SW 1271 (cell line): ENCODE results near the gene FKBP11.

Experiments
- DNase-seq, 2 experiments: peaks; one replicate each; lab custom pipeline; 2025; lab: John Stamatoyannopoulos, UW

The FKBP11 gene

DNA sequence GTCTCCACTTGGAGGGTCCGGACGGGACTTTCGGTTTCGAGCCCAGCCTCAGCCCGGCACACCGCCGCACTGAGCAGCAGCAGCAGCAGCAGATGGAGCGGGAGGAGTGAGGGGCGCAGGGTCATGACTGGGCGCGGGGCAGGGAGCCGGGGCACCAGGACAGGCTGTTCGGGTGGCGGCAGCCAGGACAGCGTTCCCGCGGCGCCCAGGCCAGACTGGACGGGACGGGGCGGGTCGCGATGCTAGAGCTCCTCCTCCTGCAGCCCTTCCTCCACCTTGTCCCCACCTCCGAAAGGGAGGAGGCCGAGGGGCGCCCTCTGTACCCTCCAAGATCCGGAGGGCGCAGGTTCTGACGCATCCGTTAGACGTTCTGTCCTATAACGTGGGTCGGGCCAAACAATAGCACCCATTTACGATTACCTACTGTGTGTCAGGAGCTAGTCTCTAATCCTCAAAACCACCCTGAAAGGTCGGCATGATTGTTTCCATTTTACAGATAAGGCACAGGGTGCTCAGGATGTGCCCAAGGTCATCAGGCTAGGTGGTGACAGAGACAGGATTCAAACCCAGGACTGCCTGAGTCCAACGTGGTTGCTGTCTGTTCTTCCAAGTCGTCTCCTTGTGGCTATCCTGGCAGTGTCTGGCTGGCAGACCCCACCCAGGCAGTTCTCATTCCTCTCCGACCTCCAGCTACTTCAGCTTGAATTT lies at the start of gene FKBP11:
Gene FKBP11, minus strand, starts transcription at position 189 of the 708 bp plus-strand sequence. Its CDS starts 64 bp downstream, at position 125.
- DNase-seq, result peak in 1 of 2 experiments; percentile 55

DNA sequence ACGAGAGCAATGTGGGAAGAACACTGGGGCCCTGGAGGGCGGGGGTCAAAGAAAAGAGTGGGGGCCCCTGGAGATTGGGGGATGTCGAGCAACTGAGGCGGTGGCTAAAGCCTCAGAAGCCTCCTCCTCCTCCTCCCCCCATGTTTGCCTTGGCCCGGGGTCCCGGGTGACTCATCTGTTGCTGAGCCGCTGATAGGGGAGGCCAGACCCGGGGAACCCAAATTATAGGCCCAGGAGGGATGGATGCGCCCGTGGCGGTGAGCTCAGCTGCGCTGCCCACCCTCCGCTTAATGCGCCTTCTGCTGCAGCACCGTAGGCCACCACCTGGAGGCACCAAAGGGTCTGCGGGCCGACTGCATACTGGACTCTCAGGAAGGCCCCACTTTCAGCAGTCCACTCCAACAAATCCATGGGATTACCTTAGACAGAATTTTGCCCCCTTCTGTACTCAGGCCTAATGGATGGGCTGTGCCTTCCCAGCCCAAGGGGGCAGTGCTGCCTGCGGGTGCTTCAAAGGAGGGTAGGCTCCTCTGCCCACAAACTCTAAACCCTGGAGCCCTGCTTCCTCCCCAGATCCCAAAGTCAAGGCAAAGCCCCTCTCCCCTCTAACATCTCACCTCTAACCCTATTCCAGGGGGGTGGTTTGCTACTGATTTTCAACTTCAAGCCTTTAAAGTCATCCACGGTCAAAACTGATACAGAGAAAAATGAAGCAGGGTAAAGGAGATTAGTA lies 48.8 kb upstream of the FKBP11 start:
- DNase-seq, result no peak

DNA sequence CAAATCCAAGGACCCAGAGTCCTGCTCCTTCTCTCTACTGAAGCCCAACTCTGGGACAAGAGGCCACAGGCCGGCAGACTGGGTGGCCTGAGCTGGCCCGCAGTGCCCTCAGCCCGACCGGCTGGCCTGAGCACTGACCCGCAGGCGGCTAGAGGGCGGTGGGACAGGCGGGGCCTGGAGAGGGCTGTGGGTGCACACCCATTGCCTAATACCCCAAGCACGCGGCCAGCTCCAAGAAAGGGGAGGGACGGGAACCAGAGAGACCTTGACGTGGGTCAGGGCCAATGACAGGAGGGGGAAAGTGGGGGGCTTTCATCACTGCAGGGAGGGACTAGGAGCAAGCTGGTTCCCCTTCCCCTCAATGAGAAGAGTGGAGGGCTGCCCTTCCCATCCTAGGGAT lies 48.2 kb upstream of the FKBP11 start:
- no peak for DNase-seq

DNA sequence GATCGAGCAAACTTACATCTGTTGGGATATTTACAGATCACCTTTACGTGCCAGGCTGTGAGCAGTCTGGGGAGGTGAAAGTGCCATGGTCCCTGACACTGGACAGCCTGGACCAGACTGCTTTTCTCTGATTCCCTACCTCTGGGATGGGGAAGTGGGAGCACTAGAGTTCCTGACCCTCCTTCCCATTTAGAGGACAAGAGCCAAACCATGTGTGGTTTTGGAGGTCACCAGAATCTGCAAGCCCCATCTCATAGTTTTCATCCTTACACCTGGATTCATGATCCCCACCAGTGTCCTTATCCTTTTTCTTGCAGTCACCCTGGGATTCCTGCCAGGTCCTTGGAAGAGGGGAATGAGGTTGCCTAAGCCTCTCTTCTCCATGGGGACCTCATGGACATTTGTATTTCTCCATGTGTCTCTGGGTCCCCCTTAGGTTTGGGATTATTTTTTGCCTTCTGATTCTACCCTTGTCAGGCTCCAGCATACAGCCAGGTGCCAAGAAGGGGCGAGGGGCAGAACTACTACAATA lies 47.7 kb upstream of the FKBP11 start:
- DNase-seq, result no peak

DNA sequence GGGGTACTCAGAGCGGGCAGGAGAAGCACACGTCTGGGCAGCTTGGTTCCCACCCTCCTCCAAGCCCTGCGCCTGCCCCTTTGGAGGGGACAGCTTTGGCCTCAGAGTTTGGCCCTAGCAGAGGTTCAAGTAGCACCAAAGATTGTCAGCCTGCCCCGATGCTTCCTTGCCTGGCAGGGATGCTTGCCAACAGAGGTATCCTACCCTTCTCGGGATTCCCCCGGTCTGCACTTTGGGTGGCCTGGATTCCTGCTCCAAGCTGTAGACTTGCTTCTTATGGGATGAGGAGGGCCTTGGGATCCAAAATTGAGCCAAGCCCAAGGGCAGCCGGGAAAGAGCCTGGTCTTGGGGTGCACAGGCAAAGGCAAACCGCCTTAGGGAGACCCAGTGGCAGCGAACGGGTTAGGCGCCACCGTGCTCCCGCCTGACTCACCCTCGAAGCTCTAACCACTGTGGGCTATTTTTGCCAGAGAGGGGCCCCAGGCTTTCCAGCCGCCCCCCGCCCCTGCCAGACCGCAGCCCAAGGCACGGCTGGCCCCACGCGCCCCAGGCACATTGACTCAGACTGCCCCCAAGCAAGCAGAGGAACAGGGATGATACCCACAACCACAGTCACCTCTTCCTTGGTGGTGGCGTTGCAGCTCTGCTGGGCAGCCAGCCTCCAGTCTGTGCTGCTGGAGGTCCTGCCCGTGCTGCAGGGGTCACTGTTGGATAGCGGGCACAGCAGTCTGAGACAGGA lies 47.1 kb upstream of the FKBP11 start:
- no peak for DNase-seq

DNA sequence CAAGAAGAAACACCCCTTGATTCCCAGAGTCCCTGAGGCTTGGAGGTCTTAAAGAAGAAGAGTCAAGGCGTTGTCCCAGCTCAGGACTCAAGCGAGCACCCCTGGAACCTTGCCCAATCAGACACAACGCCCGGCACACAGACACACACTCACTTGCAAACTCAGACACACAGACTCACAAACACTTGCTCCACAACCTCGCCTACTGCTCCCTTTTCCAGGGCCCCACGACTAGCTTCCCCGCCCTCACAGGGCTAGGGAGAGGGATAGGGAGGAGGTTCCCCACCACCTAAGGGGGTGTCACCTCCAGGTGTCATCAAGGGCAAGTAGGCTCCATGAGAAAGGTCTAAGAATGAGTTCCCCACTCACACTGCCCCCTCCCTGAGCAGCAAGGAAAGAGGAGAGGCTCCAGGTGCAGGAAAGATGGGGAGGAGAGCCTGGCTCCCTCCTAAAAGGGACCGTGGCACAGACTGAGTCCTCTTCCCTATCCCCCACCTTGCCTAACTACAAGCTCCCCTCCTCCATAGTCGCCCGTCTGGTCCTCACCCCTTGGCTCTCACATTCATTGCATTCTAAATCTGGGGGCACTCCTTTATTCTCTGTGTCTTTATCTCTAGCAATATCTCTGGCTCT lies 45.5 kb upstream of the FKBP11 start:
- no peak for DNase-seq

DNA sequence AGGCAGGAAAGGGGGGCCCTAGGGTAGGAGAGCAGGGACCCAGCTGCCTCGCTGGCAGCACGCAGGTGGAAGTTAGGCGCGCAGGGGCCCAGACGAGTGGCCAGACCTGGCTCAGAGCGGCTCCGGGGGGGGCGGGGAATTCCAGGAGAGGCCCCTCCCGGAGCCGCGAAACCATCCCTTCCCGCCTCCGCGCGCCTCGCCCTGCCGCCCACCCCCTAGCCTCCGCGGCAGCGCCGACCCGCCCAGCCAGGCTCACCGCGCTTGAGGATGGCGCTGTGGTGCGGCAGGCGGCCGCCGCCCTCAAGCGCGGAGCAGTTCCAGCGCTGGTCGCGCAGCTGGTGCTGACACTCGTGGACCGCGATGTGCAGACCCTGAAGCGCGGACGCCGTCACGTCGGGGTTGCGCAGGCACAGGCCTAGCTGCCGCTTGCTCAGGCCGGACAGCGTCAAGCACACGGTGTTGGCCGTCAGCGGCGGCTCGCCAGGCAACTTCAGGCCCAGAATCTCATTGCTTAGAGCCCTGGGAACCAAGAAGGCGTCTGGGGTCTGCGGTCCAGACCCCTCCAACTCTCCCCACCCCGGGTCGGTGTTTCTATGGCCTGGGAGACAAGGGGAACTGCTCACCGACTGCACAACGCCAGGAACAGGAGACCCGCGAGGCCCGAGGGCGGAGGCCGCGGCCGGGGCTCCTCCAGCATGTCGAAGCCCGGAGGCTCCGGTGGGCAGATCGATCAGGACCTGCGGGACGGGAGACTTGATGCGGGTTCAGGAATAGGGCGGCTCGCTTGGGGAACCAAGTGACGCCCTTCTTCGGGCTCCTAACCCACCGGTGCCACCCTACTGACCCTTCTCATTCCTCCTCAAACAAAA lies 44.8 kb upstream of the FKBP11 start:
- DNase-seq, result no peak

DNA sequence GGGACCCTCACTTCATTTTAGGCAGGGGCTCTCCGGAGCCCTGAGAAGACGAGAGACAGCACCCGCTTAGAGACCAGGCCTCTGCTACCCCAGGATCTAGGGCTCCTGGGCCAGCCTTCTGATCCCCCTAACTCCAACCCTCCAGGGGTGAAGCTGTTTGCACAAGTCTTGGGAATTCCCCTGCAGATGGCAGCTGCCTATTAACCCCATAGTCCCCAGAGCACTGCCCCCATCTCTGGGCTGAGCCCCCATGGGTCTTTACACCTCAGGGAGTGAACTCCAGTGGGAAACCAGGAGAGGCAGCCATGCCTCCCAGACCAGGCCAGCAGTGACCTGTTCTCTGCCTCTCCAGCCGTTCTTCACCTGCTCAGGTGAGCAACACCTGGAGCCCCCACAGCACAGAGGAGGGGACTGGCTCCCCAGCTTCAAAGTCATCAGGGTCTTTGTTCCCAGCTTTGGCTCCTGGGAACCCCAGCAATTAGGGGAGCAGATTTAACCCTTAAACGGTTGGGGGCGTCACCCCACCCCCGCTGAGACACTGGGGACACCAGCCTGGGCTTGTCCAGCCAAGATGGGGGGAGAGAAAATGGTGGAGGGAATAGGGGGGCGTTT lies 44.0 kb upstream of the FKBP11 start:
- DNase-seq, result no peak

DNA sequence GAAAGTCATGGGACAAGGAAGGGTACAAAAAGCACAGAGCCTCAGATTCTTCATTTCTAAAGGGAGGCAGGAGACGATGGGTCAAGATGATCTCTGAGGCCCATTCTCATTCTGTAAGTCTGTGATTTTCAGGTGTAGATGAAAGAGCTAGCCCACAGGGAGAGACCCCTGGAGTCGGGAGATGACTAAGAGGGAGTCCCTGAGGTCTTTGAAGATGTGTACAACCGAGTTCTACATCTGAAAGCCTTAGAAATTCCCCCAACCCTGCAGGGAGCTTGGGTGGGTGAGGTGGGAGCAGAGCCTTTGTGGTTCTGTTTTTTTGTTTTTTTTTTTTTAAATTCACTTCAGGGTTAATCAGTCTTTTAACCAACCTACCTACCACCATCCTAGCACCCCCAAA lies 43.2 kb upstream of the FKBP11 start:
- DNase-seq, result no peak

DNA sequence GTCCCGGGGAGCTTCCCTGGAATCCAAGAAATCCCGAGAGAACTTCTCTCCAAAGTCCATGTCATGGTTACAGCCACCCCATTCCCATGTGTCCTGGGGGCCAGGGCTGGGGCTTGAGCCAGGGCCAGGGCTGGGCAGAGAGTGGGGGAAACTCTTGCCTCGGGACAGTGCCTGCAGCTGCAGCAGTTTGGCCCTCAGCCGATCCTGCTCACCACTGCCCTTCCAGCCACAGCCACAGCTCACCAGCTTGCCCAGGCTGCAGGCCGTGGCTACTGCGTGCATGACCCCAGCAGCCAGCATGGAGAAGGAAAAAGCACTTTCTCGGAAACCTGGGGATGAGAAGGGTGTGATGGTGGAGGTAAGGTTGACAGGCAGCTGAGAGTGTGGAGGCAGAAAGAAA lies 42.7 kb upstream of the FKBP11 start:
- no peak for DNase-seq

DNA sequence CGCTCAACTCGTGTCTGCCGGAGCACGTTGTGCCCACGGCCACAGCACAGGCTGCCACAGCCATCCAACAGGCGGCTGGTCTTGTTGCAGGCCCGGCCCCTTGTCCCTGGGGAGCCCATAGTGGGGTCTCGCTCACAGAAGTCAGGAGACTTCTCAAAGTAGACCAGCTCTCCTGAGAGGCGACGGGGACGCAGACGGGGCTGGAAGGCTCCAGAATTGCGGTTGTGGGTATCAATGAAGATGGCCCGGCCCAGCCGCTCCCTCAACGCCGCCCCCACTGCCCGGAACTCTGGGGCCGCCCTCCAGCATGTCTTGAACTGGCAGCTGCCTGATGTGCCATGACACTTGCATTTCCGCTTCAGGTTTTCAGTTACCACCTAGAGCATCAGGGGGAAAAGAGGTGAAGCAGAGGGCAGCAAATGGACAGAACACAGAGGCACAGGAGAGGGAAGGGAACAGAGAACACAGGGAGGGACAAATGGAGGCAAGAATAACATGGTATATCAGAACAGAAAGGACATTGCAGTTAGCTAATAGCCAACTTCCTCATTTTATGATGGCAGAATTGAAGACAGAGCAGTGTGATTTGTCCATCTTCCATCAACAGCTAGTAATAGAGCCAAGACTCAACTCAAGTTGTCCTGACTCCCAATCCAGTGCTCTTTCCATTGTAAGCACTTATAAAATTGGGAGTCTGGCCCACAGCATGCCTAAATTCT lies 41.0 kb upstream of the FKBP11 start:
- no peak for DNase-seq

DNA sequence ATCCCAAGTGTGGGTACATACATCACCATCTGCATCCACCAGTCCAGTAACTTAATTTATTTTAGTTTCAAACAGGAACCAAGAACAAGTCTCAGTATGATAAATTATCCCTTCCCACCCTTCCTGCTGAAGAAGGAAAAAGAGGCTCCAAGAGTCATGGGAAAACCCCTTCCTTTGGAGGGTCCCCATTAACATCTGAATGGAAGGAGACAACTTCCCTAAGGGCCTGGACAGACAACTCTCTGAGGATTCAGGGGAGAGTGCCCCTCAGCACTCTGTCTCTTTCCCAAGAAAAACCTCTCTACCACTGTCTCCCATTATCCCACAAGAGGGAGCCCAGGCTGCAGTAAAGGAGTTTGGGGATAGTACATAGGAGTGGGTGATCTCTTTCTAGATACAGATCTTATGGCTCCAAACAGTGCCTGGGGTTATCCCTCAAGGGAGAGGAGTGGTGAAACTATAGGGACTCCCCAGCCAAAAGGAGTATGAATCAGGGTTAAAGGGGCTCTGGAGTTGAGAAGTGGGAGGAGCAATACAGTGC lies 40.1 kb upstream of the FKBP11 start:
- DNase-seq, result no peak

DNA sequence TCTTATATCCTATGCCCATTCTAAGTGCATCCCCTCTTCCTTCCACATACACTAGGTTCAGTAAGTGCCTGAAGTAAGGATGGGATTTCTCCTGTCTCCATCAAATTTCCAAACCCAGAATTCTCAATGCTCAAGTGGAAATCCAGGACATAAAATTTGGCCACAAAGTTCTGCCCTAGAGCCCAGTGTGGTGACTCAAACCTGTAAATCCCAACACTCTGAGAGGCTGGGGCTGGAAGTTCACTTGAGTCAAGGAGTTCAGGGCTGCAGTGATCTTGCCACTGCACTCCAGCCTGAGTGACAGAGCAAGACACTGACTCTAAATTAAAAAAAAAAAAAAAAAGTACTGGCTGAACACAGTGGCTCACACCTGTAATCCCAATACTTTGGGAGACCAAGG lies 36.5 kb upstream of the FKBP11 start:
- no peak for DNase-seq

DNA sequence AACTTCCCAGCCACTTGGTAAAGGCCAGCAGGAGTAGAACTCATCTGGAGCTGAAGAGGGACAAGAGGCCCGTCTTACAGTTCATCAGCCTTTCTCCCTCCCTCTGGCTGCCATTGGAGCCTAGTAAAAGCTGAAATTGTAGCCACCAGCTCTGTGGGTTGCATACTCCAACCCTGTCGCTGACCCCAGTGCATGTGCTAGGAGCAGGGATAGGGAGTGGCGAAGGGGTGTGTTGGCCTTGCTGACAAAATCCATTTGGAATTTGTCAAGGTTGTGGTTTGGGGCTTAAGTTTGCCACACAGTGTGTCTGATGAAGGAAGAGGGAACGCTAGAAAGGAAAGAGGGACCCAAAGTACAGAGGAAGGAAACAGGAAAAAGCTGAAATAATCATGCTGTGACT lies 36.0 kb upstream of the FKBP11 start:
- DNase-seq, result no peak

DNA sequence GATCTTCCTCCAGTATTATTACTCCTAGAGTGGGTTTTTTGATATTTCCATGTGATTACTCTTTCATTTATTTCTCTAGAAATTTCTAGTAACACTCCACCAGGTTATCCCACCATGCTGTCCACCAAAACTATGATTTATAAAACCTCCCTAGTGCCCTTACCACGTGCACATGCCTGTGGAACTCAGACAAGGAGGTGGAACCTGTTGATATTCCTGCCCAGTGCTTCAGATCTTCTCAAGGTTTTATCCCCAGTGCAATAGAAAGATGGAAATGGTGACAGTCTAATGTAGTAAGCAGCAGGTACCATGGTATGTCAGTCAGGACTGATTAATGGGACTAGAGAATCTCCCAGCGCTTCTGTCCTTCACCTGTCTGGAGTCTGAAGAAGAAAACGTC lies 35.5 kb upstream of the FKBP11 start:
- no peak for DNase-seq

DNA sequence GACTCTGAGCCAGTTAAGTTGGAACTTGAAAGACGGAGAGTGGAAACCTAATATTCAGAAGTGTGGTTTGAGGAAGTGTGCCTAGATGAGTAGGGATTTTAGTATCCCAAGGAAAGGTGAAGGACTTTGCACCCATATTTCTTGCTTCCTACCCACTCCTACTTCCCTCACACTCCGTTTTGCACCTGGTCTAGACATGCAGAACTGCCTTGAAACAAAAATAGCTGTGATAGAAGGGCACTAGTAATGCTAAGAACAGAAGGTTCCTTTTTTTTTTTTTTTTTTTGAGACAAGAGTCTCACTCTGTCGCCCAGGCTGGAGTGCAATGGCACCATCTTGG lies 32.7 kb upstream of the FKBP11 start:
- DNase-seq, result no peak

DNA sequence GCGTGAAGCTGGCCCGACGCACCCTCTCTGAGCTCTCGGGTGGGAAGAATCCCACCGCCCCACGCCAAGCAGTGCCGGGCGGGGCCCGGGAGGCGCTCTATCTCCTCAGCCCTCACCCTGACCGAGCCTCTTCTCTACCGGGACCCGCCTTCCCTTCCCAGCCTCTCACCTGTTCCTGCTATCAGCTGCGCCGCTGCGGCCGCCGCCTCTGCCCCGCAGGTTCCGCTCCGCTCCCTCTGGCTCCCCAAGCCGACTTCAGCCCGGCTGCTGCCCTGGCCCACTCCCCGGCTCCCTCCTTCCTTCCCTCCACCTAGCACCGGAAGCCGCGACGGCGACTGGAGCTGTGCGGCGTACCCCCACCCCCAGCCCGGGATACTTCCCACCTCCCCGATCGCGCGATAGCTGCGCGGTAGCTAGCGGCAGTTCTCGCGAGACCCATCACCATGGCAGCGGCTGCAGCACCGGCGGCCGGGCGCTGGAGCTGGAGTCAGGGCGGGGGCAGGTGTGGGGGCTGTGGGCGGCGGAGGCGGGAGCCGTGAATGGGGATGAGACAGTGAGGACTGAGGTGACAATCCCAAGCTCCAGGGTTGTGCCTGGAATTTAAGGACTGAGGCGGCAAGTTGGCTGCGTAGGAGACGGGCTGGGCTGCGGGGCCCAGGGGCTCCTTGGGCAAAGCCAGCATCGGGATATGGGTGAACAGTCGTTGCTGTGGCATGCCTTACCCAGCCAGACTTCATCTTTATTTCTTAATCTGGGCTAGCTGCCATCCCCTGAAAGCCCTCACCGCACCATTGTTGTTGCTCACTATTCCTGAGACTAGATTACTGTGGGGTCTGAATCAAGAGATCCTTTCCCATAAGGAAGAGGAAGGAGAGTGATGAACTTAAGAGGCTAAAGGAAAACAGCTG lies 32.1 kb upstream of the FKBP11 start, which contains the start of gene ARF3:
Gene ARF3, minus strand, starts transcription at position 347 of the 908 bp plus-strand sequence. CDS start 16,392 bp downstream, outside the sequence.
- peak; percentile 82 to 91 for DNase-seq

DNA sequence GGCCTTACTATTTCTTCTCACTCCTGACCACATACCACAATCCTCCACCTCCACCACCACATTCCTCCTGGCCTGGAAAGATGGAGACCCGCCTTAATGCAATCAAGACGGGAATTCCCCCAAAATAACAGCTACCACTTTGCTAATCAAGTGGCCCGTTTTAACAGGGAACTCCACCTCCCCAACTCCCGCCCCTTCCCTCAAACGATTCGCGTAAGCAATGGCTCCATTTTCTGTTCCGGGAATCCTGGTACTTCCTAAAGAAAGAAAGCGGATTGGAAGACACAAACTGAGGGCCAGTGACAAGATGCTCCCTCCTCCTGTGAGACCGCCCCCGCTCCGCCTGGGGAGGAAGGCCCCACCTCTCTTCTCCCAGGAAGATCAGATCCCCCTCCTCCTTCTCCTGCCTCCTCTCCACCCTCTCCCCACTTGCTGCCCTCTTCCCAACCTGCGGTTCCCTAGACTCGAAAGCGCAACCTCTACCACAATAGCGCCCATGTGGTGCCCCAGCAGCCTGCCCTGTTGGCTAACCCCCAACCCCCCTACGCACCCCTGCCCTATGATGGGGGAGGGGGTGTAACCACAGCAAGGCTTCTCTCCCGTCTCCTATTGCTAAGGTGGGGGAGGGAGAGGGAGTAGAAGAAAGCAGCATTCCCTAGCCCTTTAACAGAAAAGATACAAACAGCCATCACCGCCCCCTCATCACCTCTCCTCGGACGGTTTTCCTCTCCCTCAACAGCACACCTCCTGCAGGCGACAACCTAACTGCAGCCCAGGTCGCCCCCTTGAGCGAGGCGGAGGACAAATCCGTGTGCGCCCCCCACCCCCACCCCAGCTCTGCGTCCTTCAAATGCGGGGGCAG lies 31.2 kb upstream of the FKBP11 start:
- peak; percentile 74 to 97 for DNase-seq
